CD4-positive, alpha-beta T cell (primary cell): ENCODE results near the gene TRMT10A. TPM values are rescaled to one million over a fixed set of nuclear protein-coding genes. Genes with fewer than 3 reads are reported as not detected.

ENCODE experiments used
- ATAC-seq: fragments of 200-7000 bp; cut with Tn5 transposase; one replicate; pipeline ENCODE4 v1.10.0; 2022; ENCODE audit warnings: mild to moderate bottlenecking; ENCODE audit not compliant: poor library complexity
- CTCF ChIA-PET: fragments of 350-600 bp; sonication (Branson Sonifier 250); formaldehyde crosslinking; loops from one replicate; lab custom pipeline; 2021; ENCODE audit warnings: antibody characterized with exemption, inconsistent platforms; lab: Charles Lee
- POLR2A ChIA-PET: fragments of 350-600 bp; sonication (Branson Sonifier 250); formaldehyde crosslinking; loops from one replicate; lab custom pipeline; 2021; ENCODE audit warnings: antibody characterized with exemption, inconsistent platforms; lab: Charles Lee
- DNase-seq, 14 experiments: peaks; one replicate each; pipeline ENCODE4 v3.0.0-alpha.2; 2013 to 2020; ENCODE audit warnings: mixed read lengths in 2 of 14
- H3K27ac ChIP-seq, 2 donors: one replicate each; pipeline versions ENCODE4 v1.5.1 to v1.7.0; 2013; ENCODE audit warnings: low read length in 2 of 2, low read depth in 1 of 2, mild to moderate bottlenecking in 1 of 2
- H3K27me3 ChIP-seq, 2 experiments: 1 replicate in 1 of 2; 2 replicates in 1 of 2; pipeline versions ENCODE4 v1.6.1 to v1.7.0; 2013; ENCODE audit warnings: low read length in 2 of 2, control low read depth in 1 of 2, mild to moderate bottlenecking in 1 of 2, moderate library complexity in 1 of 2; ENCODE audit not compliant: insufficient read depth in 2 of 2, control insufficient read depth in 1 of 2
- H3K36me3 ChIP-seq: one replicate; pipeline ENCODE4 v1.6.1; 2013; ENCODE audit warnings: low read length, control low read depth; ENCODE audit not compliant: insufficient read depth
- H3K4me1 ChIP-seq: one replicate; pipeline ENCODE4 v1.6.1; 2013; ENCODE audit warnings: low read length, control low read depth; ENCODE audit not compliant: insufficient read depth
- H3K4me3 ChIP-seq: one replicate; pipeline ENCODE4 v1.5.1; 2013; ENCODE audit warnings: mild to moderate bottlenecking, low read length, moderate library complexity
- H3K9me3 ChIP-seq, 2 experiments: 1 replicate in 1 of 2; 2 replicates in 1 of 2; pipeline versions ENCODE4 v1.6.1 to v1.7.0; 2013; ENCODE audit warnings: low read length in 2 of 2, mild to moderate bottlenecking in 2 of 2, control low read depth in 1 of 2, moderate library complexity in 1 of 2; ENCODE audit not compliant: control insufficient read depth in 1 of 2, insufficient read depth in 1 of 2
- H3K27ac Mint-ChIP-seq: one replicate; pipeline ENCODE4 v1.8.0; 2020; ENCODE audit warnings: mixed read lengths
- H3K27me3 Mint-ChIP-seq: one replicate; pipeline ENCODE4 v1.8.0; 2021; ENCODE audit warnings: mixed read lengths
- H3K36me3 Mint-ChIP-seq: one replicate; pipeline ENCODE4 v1.8.0; 2021; ENCODE audit warnings: low read depth, mixed read lengths
- H3K4me1 Mint-ChIP-seq: one replicate; pipeline ENCODE4 v1.8.0; 2021; ENCODE audit warnings: low read depth, mixed read lengths
- H3K4me3 Mint-ChIP-seq: one replicate; pipeline ENCODE4 v1.8.0; 2020; ENCODE audit warnings: mild to moderate bottlenecking, mixed read lengths
- H3K9me3 Mint-ChIP-seq: one replicate; pipeline ENCODE4 v1.8.0; 2020; ENCODE audit warnings: mixed read lengths
- intact Hi-C, 2 experiments: fragments of 100-400 bp; cut with DNase I in 1 of 2; cut with micrococcal nuclease in 1 of 2; formaldehyde crosslinking; loops; one replicate each; pipeline versions ENCODE4 v1.15.1 to v1.9.0; 2023 to 2025; cut with DNase I, micrococcal nuclease
- polyA plus RNA-seq, 2 donors: library from polyadenylated mRNA; unstranded; fragments of 120-200 nt; gene quantifications; one replicate each; pipeline ENCODE4 v1.2.1, GENCODE V29; 2013
- total RNA-seq, 174 experiments: library from RNA in 2 of 174; stranded (reverse) in 2 of 174; gene quantifications; one replicate each; pipeline ENCODE4 v1.2.3 and lab custom pipeline; 2021 to 2026
- TF ChIP-seq, protein P1 (sequence below): fragments of 200-600 bp; IDR thresholded peaks from one replicate; pipeline ENCODE4 v1.8.0; 2022; ENCODE audit warnings: antibody characterized with exemption, mild to moderate bottlenecking

TRMT10A gene, protein sequence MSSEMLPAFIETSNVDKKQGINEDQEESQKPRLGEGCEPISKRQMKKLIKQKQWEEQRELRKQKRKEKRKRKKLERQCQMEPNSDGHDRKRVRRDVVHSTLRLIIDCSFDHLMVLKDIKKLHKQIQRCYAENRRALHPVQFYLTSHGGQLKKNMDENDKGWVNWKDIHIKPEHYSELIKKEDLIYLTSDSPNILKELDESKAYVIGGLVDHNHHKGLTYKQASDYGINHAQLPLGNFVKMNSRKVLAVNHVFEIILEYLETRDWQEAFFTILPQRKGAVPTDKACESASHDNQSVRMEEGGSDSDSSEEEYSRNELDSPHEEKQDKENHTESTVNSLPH
- total RNA-seq (1 to 10 TPM; 1.6 to 2.0 TPM), total RNA-seq (lab: John Stamatoyannopoulos, UW) (3.1 to 20.4 (median 9.8) reads per million in 172 experiments)
- polyA plus RNA-seq (2013, experiment 1 of 2), result 5.4 TPM
- polyA plus RNA-seq (2013, experiment 2 of 2), result 4.3 TPM

DNA sequence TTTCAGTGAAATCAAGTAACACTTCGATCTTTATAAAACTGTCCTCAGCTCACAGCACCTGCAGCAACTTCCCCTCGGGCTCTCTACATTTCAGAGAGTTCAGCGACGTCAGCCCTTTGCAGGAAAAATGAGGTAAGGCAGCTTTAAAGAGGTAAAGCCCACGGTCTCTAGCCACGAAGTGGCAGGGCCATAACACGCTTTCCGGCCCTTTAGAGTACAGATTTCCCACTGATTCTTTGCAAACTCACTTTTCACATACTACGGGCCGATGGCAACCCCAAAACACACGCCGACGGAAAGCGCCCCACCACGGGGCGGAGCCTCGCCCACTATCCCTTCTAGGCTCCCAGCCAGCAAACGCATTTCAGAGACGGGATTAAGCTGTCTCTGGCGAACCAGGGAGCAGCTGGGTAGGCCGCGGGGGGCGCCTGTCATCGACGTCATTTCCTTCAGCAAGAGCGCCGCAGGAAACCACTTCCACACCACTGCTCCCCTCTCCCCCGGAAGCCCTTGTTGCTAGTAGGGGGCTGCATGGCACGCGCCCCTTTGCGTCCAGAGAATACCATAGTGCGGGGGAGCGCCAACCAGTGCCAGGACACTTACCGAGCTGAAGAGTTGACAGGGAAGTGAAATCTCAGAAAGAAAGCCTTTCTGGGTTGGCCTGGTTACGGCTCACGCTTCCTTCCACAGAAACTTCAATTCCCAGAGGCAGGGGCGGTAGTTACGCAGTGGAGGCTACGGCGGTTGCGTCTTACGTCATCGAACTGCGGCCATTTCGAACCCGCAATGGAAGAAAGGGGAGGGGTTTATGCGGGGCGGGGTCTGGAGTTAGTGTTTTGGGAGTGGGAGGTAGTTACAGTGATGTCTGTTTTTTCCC, at the start of gene TRMT10A:
TSS of gene TRMT10A (minus strand) at position 730 of the 877 bp plus-strand sequence. CDS start 4,701 bp downstream, outside the sequence.
- TF ChIP-seq, protein P1, sequence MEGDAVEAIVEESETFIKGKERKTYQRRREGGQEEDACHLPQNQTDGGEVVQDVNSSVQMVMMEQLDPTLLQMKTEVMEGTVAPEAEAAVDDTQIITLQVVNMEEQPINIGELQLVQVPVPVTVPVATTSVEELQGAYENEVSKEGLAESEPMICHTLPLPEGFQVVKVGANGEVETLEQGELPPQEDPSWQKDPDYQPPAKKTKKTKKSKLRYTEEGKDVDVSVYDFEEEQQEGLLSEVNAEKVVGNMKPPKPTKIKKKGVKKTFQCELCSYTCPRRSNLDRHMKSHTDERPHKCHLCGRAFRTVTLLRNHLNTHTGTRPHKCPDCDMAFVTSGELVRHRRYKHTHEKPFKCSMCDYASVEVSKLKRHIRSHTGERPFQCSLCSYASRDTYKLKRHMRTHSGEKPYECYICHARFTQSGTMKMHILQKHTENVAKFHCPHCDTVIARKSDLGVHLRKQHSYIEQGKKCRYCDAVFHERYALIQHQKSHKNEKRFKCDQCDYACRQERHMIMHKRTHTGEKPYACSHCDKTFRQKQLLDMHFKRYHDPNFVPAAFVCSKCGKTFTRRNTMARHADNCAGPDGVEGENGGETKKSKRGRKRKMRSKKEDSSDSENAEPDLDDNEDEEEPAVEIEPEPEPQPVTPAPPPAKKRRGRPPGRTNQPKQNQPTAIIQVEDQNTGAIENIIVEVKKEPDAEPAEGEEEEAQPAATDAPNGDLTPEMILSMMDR, result no peak
- H3K9me3 Mint-ChIP-seq, result no peaks in the 10 kb centered on the region
- peaks cover 0 to 9% of the 10 kb centered on the region in 2 experiments for H3K27me3 ChIP-seq
- DNase-seq (peak; percentile 88 to 98 (median 92)), ATAC-seq (peak; percentile 81)
- peak within 1 kb of the TSS; percentile 80 for H3K4me3 ChIP-seq
- ChIA-PET POLR2A (interaction anchor here (0.5 to 2.2 kb wide), 22 partner anchors 10 to 1421 kb away, joined by 3 to 55 read pairs (median 4); partner anchors contain the start of genes ADH5, DAPP1, DNAJB14 and EIF4E), CTCF (interaction anchor here (1.3 to 2.0 kb wide), 5 partner anchors 244 to 568 kb away, joined by 3 to 6 read pairs (median 5); partner anchors contain the start of genes H2AZ1, LAMTOR3 and METAP1)
- no peaks in the 10 kb centered on the region for H3K9me3 ChIP-seq
- H3K4me3 Mint-ChIP-seq, result peak within 1 kb of the TSS; percentile 91
- peaks cover 11% of the 10 kb centered on the region for H3K4me1 ChIP-seq
- peak within 1 kb of the TSS; percentile 98 to 99 for H3K27ac ChIP-seq
- intact Hi-C loops, result loop anchor here (1.0 to 10.0 kb wide), 10 partner anchors 321 to 1781 kb away; partner anchors contain the start of genes ADH5 (in 2 of the 2), EIF4E (in 2 of the 2), METAP1 (in 2 of the 2) and PPP3CA (in 1 of the 2)
- H3K27me3 Mint-ChIP-seq, result peaks cover 28% of the 10 kb centered on the region
- peak within 1 kb of the TSS; percentile 99 for H3K27ac Mint-ChIP-seq
- H3K36me3 Mint-ChIP-seq, result peaks cover 13% of the 10 kb centered on the region
- H3K4me1 Mint-ChIP-seq, result peaks cover 25% of the 10 kb centered on the region
- H3K36me3 ChIP-seq, result no peaks in the 10 kb centered on the region

DNA sequence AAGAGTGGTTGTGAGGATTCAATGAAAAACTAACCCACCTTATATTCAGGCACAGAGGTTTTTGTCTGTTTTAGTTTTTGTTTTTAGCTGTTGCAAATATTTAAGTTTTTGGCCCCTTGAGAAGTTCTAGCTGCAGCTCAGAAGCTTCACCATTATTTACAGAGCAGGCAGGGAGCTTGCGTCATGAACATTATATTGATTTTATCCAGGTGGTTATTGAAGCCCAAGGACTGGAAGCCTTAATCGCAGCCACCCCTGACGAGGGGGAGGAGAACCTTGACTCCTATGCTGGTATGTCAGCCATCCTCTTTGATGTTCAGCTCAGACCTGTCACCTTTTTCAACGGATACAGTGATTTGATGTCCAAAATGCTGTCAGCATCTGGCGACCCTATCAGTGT, 48.9 kb upstream of the TRMT10A start:
- Mint-ChIP-seq H3K27ac (no peak overlapping the region), H3K36me3 (no peaks in the 10 kb centered on the region), H3K4me3 (no peak overlapping the region), H3K27me3 (peaks cover 56% of the 10 kb centered on the region), H3K4me1 (no peaks in the 10 kb centered on the region), H3K9me3 (no peaks in the 10 kb centered on the region)
- Histone ChIP-seq H3K4me1 (no peaks in the 10 kb centered on the region), H3K27me3 (no peaks in the 10 kb centered on the region), H3K27ac (no peak overlapping the region), H3K9me3 (no peaks in the 10 kb centered on the region), H3K36me3 (no peaks in the 10 kb centered on the region), H3K4me3 (no peak overlapping the region)
- TF ChIP-seq, protein P1, result no peak
- DNase-seq (no peak), ATAC-seq (no peak)
- intact Hi-C loops, result no loop called here
- ChIA-PET POLR2A (no interaction called here), CTCF (no interaction called here)

DNA sequence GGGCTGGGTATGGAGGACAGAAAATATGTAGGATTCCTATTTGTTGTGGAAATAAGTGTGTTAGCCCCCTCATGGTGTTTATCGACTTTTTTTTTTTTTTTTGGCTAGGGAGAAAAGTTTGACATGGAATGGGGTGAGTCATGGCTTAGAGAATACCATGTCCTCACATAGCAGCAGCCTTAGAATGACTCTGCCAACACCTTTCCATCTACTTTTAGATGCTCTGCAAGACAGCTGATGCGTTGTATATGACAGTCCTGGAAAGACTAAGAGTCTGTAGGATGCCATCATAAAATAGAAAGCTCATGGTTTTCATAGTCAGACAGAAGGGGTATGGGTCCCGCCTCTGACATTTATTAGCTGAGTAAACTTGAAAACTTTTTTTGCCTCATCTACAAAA, 48.4 kb upstream of the TRMT10A start:
- Mint-ChIP-seq H3K4me3 (no peak overlapping the region), H3K4me1 (no peaks in the 10 kb centered on the region), H3K27me3 (peaks cover 56% of the 10 kb centered on the region), H3K27ac (no peak overlapping the region), H3K36me3 (no peaks in the 10 kb centered on the region), H3K9me3 (no peaks in the 10 kb centered on the region)
- POLR2A ChIA-PET, result no interaction called here
- H3K27ac ChIP-seq, result no peak overlapping the region
- H3K4me3 ChIP-seq, result no peak overlapping the region
- TF ChIP-seq, protein P1, result no peak
- H3K27me3 ChIP-seq, result peaks cover 0 to 4% of the 10 kb centered on the region in 2 experiments
- no peaks in the 10 kb centered on the region for H3K4me1 ChIP-seq
- intact Hi-C loops, result no loop called here
- ATAC-seq, result no peak
- H3K9me3 ChIP-seq, result no peaks in the 10 kb centered on the region
- CTCF ChIA-PET, result no interaction called here
- H3K36me3 ChIP-seq, result no peaks in the 10 kb centered on the region
- no peak for DNase-seq
